ENCODE measurements around the gene ADNP.

The ADNP gene

DNA sequence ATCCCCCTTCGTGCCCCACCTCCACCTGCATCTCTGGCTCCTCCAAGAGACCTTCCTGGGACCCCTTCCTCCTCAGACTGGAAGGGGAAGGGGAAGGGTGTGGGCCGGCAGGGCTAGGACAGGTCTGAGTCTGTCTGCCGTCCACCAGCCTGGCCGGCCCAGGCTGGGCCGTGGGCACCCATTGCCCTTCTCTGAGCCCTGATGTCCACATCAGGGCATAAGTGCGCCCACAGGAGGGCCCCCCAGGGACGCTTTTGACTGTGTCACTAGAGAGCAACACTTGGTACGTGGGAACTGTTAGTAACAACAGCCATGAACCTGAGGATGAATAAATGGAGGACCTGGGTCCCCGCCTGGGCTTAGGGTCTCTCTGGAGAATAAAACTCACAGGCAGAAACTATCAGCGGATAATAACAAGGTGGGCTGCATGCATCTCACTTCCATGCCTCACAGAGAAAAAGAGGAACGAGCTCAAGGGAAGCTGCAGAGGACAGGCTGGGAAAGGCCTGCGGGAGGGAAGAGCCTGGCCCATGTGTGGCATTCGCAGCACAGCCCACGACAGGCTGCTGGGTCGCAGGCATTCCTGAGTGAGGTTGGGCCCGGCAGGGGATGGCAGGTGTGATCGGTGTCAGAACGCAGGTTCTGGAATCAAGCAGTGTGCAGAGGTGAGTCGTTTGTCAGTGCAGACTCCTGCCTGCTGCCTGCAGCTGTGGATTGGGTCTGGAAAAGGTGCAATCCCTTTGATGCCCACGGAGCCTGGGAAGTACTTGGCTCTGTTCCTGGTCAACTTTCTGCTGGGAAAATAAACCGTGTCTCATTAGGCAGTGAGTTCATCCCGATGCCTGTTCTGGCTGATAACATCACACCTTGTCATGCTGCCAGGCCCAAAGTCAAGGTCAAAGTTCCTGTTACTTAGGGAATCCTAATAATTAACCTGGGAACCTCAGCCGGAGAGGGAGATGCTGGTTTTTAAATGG is 75.5 kb downstream of the ADNP start:
- no peak overlapping the region for H3K4me3 ChIP-seq
- DNase-seq (ENCODE audit: low spot score): no peak
- no peak for TF ChIP-seq CTCF (IDR thresholded peaks at IDR 0.05)
- no peak overlapping the region for H3K27ac ChIP-seq

GRCh38 chr20:50854506-50855249 is 76.6 kb downstream of the ADNP start:
- no peak overlapping the region for H3K4me3 ChIP-seq
- no peak overlapping the region for H3K27ac ChIP-seq
- no peak for DNase-seq (ENCODE audit: low spot score)
- no peak for TF ChIP-seq CTCF (IDR thresholded peaks at IDR 0.05)

- no peak overlapping the region for H3K4me3 ChIP-seq
- DNase-seq (ENCODE audit: low spot score): no peak
- TF ChIP-seq CTCF (IDR thresholded peaks at IDR 0.05): no peak
Measured at GRCh38 chr20:50852085-50852484, 79.2 kb downstream of the ADNP start.

GRCh38 chr20:50850721-50851286 is 80.4 kb downstream of the ADNP start:
- TF ChIP-seq CTCF (IDR thresholded peaks at IDR 0.05): no peak
- Histone ChIP-seq H3K4me3 (no peak overlapping the region), H3K27ac (no peak overlapping the region)
- DNase-seq (ENCODE audit: low spot score): no peak

More at GRCh38 chr20:50852085-50852484, 79.2 kb downstream of the ADNP start:
- no peak overlapping the region for H3K27ac ChIP-seq

DNA sequence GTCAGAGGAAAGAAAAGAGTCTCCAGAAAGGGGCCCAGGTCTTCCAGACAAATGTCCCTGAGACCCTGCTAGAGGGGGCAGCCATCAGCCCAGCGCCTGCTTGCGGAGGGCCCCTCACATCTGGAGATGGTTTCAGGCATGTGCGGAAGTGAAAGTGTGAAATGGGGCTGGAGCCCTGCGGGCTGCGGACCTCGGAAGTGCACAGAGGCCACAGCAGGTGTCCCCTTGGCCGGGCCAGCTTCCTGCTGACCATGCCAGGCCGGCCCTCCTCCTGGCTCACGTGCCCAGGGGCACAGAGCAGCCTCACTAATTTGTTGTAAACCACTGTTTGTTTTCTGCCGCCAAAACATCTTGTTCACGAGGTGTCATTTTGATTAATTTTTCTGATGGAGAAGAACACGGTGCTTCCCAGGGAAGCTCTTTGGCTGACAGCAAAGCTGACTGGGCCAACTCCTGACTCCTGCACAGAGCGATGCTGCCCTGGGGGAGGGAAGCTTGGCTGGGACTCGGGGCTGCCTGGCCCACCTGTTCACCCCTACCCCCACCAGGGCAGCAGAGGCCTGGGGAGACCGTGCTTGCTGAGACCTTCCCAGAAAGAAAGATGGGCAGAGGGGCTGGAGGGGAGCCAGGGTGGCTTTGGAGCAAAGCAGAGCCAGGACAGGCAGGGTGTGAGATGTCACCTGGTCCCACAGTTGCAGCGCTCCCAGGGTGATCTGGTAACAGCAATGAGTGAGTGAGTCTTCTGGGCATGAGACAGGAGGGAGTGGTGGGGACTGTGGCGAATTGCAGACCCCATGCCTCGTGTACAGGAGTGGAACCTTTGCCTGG is 82.2 kb downstream of the ADNP start:
- Histone ChIP-seq H3K4me3 (peak overlapping the region; percentile 45), H3K27ac (no peak overlapping the region)
- TF ChIP-seq CTCF (IDR thresholded peaks at IDR 0.05): no peak
- DNase-seq (ENCODE audit: low spot score): no peak

DNA sequence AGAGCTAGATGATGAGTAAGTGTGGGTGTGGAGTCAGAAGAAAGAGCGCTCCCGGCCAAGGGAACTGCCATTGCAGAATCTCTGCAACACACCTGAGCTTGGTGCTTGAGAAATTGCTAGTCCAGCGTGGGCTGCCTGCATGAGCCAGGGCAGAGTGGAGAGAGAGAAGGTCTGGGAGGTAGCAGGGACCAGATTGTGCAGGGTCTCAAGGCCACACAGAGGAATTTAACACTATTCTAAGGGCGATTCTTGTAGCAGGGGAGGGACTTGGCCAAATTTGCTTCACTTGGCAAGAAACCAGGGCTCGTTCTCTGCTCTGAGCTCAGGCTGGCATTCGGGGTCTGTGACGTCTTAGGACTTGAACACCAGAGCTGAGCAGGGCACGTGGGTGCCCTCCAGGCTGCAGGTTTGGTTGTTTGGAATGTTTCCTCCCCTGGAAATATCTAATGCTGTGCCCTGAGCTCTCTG is 82.9 kb downstream of the ADNP start:
- no peak for TF ChIP-seq CTCF (IDR thresholded peaks at IDR 0.05)
- Histone ChIP-seq H3K27ac (no peak overlapping the region), H3K4me3 (peak overlapping the region; percentile 45)
- no peak for DNase-seq (ENCODE audit: low spot score)

Measured in coronary artery (tissue), 2 donors.